ENCODE measurements around the gene PHF13. TPM values are rescaled to one million over a fixed set of nuclear protein-coding genes. Genes with fewer than 3 reads are reported as not detected.

Gene PHF13
- total and polyA plus RNA-seq, 12 donors = 3.7 to 12.2 (median 7.6) TPM

- Histone ChIP-seq H3K4me1 (peaks cover 27 to 86% (median 64%) of the 10 kb centered on the region in 9 donors), H3K27me3 (no peaks in the 10 kb centered on the region)
Measured at GRCh38 chr1:6590046-6590445, 23.5 kb upstream of the PHF13 start.

DNA sequence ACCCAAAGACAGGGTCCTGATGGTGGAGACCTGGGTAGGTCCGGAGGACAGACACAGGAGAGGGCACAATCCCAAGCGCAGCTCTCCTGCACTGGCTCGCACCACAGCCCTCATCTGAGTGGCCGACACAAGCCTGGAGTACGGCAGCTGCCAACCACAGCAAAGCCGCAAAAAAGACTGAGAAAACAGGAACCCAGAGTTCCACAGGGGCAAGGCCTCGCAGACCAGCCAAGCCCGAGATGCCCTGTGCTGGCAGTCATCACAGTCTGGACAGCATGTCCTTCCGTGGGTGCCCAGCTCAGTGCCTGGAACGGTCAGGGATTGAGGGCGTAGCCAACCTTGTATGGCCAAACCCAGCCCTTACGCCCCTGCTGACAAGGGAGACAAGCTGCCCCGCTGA, 22.3 kb upstream of the PHF13 start:
- peak in 4 of 8 donors; percentile 12 to 60 (median 19) for ATAC-seq
- Histone ChIP-seq H3K27ac (peak overlapping the region in 9 of 10 donors; percentile 8 to 62 (median 34)), H3K4me1 (peaks cover 25 to 85% (median 68%) of the 10 kb centered on the region in 9 donors), H3K4me3 (no peak overlapping the region), H3K36me3 (peaks cover 0 to 100% (median 63%) of the 10 kb centered on the region in 9 donors), H3K9me3 (no peaks in the 10 kb centered on the region), H3K27me3 (no peaks in the 10 kb centered on the region)
- intact Hi-C loops (cut with DNase I) = no loop called here
- 69 to 72% methylated on average over 13 of the region's 13 CpGs for WGBS, 2 donors
- DNase-seq = peak in 1 of 2 donors; percentile 30
- TF ChIP-seq, protein P1, sequence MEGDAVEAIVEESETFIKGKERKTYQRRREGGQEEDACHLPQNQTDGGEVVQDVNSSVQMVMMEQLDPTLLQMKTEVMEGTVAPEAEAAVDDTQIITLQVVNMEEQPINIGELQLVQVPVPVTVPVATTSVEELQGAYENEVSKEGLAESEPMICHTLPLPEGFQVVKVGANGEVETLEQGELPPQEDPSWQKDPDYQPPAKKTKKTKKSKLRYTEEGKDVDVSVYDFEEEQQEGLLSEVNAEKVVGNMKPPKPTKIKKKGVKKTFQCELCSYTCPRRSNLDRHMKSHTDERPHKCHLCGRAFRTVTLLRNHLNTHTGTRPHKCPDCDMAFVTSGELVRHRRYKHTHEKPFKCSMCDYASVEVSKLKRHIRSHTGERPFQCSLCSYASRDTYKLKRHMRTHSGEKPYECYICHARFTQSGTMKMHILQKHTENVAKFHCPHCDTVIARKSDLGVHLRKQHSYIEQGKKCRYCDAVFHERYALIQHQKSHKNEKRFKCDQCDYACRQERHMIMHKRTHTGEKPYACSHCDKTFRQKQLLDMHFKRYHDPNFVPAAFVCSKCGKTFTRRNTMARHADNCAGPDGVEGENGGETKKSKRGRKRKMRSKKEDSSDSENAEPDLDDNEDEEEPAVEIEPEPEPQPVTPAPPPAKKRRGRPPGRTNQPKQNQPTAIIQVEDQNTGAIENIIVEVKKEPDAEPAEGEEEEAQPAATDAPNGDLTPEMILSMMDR (IDR thresholded peaks at IDR 0.05) = no peak

More at GRCh38 chr1:6590046-6590445, 23.5 kb upstream of the PHF13 start:
- DNase-seq = no peak
- WGBS, 2 donors = 87 to 88% methylated on average over 7 of the region's 7 CpGs
- Histone ChIP-seq H3K9me3 (no peaks in the 10 kb centered on the region), H3K4me3 (no peak overlapping the region), H3K36me3 (peaks cover 0 to 93% (median 53%) of the 10 kb centered on the region in 9 donors), H3K27ac (peak overlapping the region in 2 of 10 donors; percentile 15 to 39)
- TF ChIP-seq, protein P1 (IDR thresholded peaks at IDR 0.05) = no peak
- ATAC-seq = no peak
- intact Hi-C loops (cut with DNase I) = no loop called here

- H3K4me1 ChIP-seq = peaks cover 24 to 85% (median 68%) of the 10 kb centered on the region in 9 donors
Measured at GRCh38 chr1:6591644-6592043, 21.9 kb upstream of the PHF13 start.

DNA sequence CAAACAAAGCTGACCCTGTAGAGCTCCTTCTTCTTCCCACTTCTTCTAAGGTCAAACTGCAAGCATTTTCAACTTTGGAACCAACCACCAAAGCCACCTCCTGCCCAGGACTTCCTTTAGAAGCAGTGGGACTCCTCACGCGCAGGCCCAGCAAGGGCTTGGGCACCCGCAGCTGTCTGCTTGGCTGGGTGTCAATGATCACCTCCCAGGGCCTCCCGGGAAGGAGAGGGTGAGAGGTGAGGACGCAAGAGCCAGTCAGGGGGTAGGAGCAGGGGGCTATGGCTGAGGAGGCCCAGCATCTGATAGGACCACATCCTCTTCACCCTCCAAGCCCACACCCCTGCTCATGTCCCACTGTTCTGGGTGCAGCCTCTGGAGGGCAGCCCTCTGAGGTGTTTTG, 21.1 kb upstream of the PHF13 start:
- TF ChIP-seq, protein P1 (IDR thresholded peaks at IDR 0.05) = no peak
- intact Hi-C loops (cut with DNase I) = no loop called here
- Histone ChIP-seq H3K36me3 (peaks cover 0 to 100% (median 72%) of the 10 kb centered on the region in 9 donors), H3K4me3 (no peak overlapping the region), H3K9me3 (no peaks in the 10 kb centered on the region), H3K4me1 (peaks cover 26 to 88% (median 68%) of the 10 kb centered on the region in 9 donors), H3K27me3 (no peaks in the 10 kb centered on the region), H3K27ac (peak overlapping the region in 6 of 10 donors; percentile 12 to 62 (median 26))
- peak in 5 of 8 donors; percentile 5 to 50 (median 29) for ATAC-seq
- WGBS, 2 donors = 24 to 37% methylated on average over 5 of the region's 5 CpGs
- DNase-seq = peak in 1 of 2 donors; percentile 40

More at GRCh38 chr1:6591644-6592043, 21.9 kb upstream of the PHF13 start:
- Histone ChIP-seq H3K27ac (peak overlapping the region in 9 of 10 donors; percentile 8 to 62 (median 34)), H3K27me3 (no peaks in the 10 kb centered on the region), H3K4me3 (no peak overlapping the region), H3K9me3 (no peaks in the 10 kb centered on the region), H3K36me3 (peaks cover 0 to 100% (median 67%) of the 10 kb centered on the region in 9 donors)
- WGBS, 2 donors = 86 to 89% methylated on average over 6 of the region's 6 CpGs
- ATAC-seq (no peak), DNase-seq (no peak)
- intact Hi-C loops (cut with DNase I) = no loop called here
- TF ChIP-seq, protein P1 (IDR thresholded peaks at IDR 0.05) = no peak
